ENCODE results near the gene SHANK2. TPM values are rescaled to one million over a fixed set of nuclear protein-coding genes. Genes with fewer than 3 reads are reported as not detected.

SHANK2 gene
- total RNA-seq, 1 donor from 2014 or later, result 16.0 TPM

- H3K27me3 ChIP-seq (ENCODE audit: control insufficient read depth, insufficient read depth, low read length), result no peaks in the 10 kb centered on the region
- no peak overlapping the region for H3K4me3 ChIP-seq (ENCODE audit: low read depth, low read length)
- no peak for DNase-seq (ENCODE audit: low read depth)
- TF ChIP-seq, protein P1, sequence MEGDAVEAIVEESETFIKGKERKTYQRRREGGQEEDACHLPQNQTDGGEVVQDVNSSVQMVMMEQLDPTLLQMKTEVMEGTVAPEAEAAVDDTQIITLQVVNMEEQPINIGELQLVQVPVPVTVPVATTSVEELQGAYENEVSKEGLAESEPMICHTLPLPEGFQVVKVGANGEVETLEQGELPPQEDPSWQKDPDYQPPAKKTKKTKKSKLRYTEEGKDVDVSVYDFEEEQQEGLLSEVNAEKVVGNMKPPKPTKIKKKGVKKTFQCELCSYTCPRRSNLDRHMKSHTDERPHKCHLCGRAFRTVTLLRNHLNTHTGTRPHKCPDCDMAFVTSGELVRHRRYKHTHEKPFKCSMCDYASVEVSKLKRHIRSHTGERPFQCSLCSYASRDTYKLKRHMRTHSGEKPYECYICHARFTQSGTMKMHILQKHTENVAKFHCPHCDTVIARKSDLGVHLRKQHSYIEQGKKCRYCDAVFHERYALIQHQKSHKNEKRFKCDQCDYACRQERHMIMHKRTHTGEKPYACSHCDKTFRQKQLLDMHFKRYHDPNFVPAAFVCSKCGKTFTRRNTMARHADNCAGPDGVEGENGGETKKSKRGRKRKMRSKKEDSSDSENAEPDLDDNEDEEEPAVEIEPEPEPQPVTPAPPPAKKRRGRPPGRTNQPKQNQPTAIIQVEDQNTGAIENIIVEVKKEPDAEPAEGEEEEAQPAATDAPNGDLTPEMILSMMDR (IDR thresholded peaks at IDR 0.05; ENCODE audit: insufficient read depth, low read length, poor library complexity, severe bottlenecking), result no peak
- H3K36me3 ChIP-seq (ENCODE audit: control insufficient read depth, insufficient read depth, low read length), result no peaks in the 10 kb centered on the region
Measured at GRCh38 chr11:71279916-71280645, 27.7 kb upstream of the SHANK2 start.

DNA sequence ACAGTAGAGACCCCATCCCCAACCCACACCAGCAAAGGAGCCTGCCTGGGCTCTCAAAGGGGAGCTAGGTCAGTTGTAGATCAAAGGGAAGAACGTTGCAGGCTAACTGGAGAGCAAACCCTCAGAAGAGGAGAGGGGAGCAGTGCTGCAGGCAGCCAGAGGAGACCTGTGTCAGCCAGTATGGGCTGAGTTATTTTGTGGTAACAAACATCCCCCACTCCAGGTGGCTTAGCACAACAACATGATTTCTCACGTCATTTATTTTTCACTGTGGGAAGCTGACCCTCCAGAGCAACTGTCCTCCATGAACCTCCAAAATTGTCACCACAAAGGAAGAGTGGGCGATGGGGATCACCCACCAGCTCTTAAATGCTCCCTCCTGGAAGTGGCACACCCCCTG lies 19.8 kb upstream of the SHANK2 start:
- TF ChIP-seq, protein P1 (IDR thresholded peaks at IDR 0.05; ENCODE audit: insufficient read depth, low read length, poor library complexity, severe bottlenecking), result no peak
- H3K4me3 ChIP-seq (ENCODE audit: low read depth, low read length), result no peak overlapping the region

GRCh38 chr11:71269603-71270511 lies 17.5 kb upstream of the SHANK2 start:
- DNase-seq (ENCODE audit: low read depth), result no peak
- TF ChIP-seq, protein P1 (IDR thresholded peaks at IDR 0.05; ENCODE audit: insufficient read depth, low read length, poor library complexity, severe bottlenecking), result no peak
- Histone ChIP-seq H3K4me3 (ENCODE audit: low read depth, low read length) (no peak overlapping the region), H3K27me3 (ENCODE audit: control insufficient read depth, insufficient read depth, low read length) (no peaks in the 10 kb centered on the region), H3K36me3 (ENCODE audit: control insufficient read depth, insufficient read depth, low read length) (no peaks in the 10 kb centered on the region)

More for the DNA sequence above, 19.8 kb upstream of the SHANK2 start:
- Histone ChIP-seq H3K36me3 (ENCODE audit: control insufficient read depth, insufficient read depth, low read length) (no peaks in the 10 kb centered on the region), H3K27me3 (ENCODE audit: control insufficient read depth, insufficient read depth, low read length) (no peaks in the 10 kb centered on the region)
- no peak for DNase-seq (ENCODE audit: low read depth)

- H3K4me3 ChIP-seq (ENCODE audit: low read depth, low read length), result no peak overlapping the region
- no peak for DNase-seq (ENCODE audit: low read depth)
- H3K27me3 ChIP-seq (ENCODE audit: control insufficient read depth, insufficient read depth, low read length), result no peaks in the 10 kb centered on the region
- H3K36me3 ChIP-seq (ENCODE audit: control insufficient read depth, insufficient read depth, low read length), result no peaks in the 10 kb centered on the region
- TF ChIP-seq, protein P1 (IDR thresholded peaks at IDR 0.05; ENCODE audit: insufficient read depth, low read length, poor library complexity, severe bottlenecking), result no peak
Measured at GRCh38 chr11:71268706-71269321, 16.4 kb upstream of the SHANK2 start.

DNA sequence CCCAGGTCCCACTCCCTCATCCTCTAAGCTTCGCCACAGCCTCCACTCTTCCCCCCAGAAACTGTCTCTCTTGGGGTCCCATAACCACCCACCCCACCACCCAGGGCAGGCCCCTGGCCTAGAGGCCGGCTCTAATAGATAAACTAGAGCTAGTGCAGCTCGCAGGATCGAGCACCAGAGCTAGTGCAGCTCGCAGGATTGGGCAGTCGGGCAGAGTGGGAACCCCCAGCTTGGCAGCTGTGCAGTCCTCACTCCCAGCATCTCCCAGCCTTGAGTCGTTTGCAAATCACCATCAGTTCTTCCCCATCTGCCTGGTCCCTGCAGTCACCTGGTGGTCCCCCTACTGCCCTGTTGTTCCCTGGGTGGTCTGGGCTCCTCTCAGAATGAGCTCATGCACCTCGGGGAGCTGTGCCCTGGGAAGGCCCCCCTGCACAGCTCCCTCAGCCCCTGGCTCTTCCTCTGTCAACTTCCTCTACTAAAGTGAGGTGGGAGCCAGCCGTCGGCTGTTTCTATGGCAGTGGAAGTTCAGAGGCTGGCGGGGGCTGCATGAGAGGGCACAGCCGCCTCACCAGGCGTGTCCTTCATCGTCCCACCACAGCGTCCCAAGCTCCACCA lies 15.5 kb upstream of the SHANK2 start:
- H3K27me3 ChIP-seq (ENCODE audit: control insufficient read depth, insufficient read depth, low read length), result no peaks in the 10 kb centered on the region
- TF ChIP-seq, protein P1 (IDR thresholded peaks at IDR 0.05; ENCODE audit: insufficient read depth, low read length, poor library complexity, severe bottlenecking), result no peak
- H3K4me3 ChIP-seq (ENCODE audit: low read depth, low read length), result no peak overlapping the region
- no peaks in the 10 kb centered on the region for H3K36me3 ChIP-seq (ENCODE audit: control insufficient read depth, insufficient read depth, low read length)
- no peak for DNase-seq (ENCODE audit: low read depth)
